K562 (cell line): Measurements from ENCODE around the gene SLCO3A1.

Experiments used
- BACH1 ChIP-seq: fragments of 200-800 bp; sonication (Bioruptor generic); IDR thresholded peaks from 2 replicates; pipeline ENCODE4 v1.6.1; 2016; ENCODE audit warnings: missing genetic modification characterization, missing compliant biosample characterization
- CBFB ChIP-seq: sonication (generic); formaldehyde crosslinking; IDR thresholded peaks from 2 replicates; pipeline ENCODE4 v1.4.0; 2020; ENCODE audit warnings: mild to moderate bottlenecking, missing genetic modification reagents
- EP300 ChIP-seq: IDR thresholded peaks from 2 replicates; pipeline ENCODE4 v1.6.1; 2012; ENCODE audit warnings: low read length, improper control_type of control experiment
- EZH2 ChIP-seq: IDR thresholded peaks from 2 replicates; pipeline ENCODE4 v1.6.1; 2012; ENCODE audit warnings: low read depth, mild to moderate bottlenecking, inconsistent platforms, low read length, borderline replicate concordance
- NUFIP1 ChIP-seq: fragments of 450-650 bp; IDR thresholded peaks from 2 replicates; pipeline ENCODE4 v1.6.1; 2018; ENCODE audit not compliant: partially characterized antibody
- POLR2A ChIP-seq: fragments of 450-650 bp; conservative IDR thresholded peaks from 2 replicates; pipeline ENCODE4 v1.6.1; 2016
- TARDBP ChIP-seq: fragments of 450-650 bp; IDR thresholded peaks from 2 replicates; pipeline ENCODE4 v1.6.1; 2016
- ZNF431 ChIP-seq: sonication (generic); formaldehyde crosslinking; IDR thresholded peaks from 2 replicates; pipeline ENCODE4 v1.8.0; 2022; ENCODE audit warnings: mild to moderate bottlenecking, missing genetic modification reagents
- TF ChIP-seq, protein P1 (sequence below), 2 experiments: IDR thresholded peaks in 1 of 2; conservative IDR thresholded peaks in 1 of 2; 2 replicates each; pipeline ENCODE4 v1.6.1; 2016; ENCODE audit warnings: low read depth in 2 of 2, mild to moderate bottlenecking in 1 of 2, missing compliant biosample characterization in 1 of 2, missing genetic modification characterization in 1 of 2, moderate library complexity in 1 of 2
- TF ChIP-seq, protein P2 (sequence below): fragments of 250-450 bp; sonication (Bioruptor Pico); IDR thresholded peaks from 2 replicates; pipeline ENCODE4 v1.8.0; 2021; ENCODE audit warnings: mild to moderate bottlenecking, moderate library complexity

DNA sequence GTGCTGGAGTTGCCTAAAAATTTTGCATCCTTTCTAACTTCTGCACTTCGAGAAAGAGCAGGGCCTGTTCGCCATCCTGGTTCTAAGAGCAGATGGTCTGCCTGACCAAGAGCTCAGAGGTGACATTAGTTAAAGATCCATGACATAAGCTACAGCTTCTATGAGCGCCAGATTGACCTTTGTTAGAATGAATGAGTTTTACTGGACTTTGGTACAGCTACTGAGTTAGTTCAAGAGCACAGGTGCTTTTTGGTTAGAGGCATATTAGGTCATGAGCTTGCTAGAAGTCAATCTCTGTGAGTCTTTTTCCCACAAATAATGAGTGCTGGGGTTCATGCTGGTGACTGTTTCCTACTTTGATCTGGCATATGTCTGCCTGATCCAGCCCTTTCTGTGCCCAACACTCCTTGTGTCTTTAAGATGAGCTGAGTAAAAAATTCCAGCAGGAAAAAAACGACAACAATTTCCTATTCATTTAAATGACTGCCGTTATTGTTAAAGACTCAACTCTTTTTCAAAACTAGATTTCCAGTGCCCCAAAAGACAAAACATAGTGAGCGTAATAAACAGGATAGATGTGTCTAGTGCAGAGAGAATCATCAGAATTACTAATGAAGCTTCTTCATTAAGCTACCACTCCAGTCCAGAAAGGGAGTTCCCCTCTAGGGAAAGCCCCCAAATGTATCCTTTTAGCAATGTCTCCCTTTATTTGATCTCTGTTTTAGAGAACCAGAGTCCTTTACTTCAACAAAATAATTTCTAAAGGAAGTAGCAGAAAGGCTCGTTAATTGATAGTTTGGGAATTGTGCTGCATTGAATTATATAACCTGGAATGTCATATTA is 152.9 kb downstream of the SLCO3A1 start:
- TF ChIP-seq POLR2A (no peak), EP300 (no peak), CBFB (no peak), BACH1 (tag) (no peak), ZNF431 (CRISPR knock-in tag) (no peak), TARDBP (no peak), NUFIP1 (no peak), EZH2 (no peak)
- TF ChIP-seq, protein P1, sequence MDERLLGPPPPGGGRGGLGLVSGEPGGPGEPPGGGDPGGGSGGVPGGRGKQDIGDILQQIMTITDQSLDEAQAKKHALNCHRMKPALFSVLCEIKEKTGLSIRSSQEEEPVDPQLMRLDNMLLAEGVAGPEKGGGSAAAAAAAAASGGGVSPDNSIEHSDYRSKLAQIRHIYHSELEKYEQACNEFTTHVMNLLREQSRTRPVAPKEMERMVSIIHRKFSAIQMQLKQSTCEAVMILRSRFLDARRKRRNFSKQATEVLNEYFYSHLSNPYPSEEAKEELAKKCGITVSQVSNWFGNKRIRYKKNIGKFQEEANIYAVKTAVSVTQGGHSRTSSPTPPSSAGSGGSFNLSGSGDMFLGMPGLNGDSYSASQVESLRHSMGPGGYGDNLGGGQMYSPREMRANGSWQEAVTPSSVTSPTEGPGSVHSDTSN (CRISPR knock-in tag; IDR thresholded peaks at IDR 0.05; ENCODE audit: low read depth), result no peak
- TF ChIP-seq, protein P1 (tag; conservative IDR thresholded peaks at IDR 0.05; ENCODE audit: low read depth), result no peak
- TF ChIP-seq, protein P2, sequence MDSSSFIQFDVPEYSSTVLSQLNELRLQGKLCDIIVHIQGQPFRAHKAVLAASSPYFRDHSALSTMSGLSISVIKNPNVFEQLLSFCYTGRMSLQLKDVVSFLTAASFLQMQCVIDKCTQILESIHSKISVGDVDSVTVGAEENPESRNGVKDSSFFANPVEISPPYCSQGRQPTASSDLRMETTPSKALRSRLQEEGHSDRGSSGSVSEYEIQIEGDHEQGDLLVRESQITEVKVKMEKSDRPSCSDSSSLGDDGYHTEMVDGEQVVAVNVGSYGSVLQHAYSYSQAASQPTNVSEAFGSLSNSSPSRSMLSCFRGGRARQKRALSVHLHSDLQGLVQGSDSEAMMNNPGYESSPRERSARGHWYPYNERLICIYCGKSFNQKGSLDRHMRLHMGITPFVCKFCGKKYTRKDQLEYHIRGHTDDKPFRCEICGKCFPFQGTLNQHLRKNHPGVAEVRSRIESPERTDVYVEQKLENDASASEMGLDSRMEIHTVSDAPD, result no peak
